Nephron progenitor cell (in vitro differentiated cells): ENCODE results near the gene TEAD1.

ENCODE experiments used
- DNase-seq: peaks from one replicate; pipeline ENCODE4 v3.0.0; 2021
- H3K27ac Mint-ChIP-seq: 2 replicates; pipeline ENCODE4 v1.8.0; 2021; ENCODE audit warnings: mild to moderate bottlenecking, moderate library complexity, mixed read lengths
- H3K27me3 Mint-ChIP-seq: 2 replicates; pipeline ENCODE4 v1.8.0; 2021; ENCODE audit warnings: mild to moderate bottlenecking, low read depth, mixed read lengths; ENCODE audit not compliant: poor library complexity
- H3K36me3 Mint-ChIP-seq: 2 replicates; pipeline ENCODE4 v1.8.0; 2021; ENCODE audit warnings: low read depth, mixed read lengths
- H3K4me1 Mint-ChIP-seq: 2 replicates; pipeline ENCODE4 v1.8.0; 2021; ENCODE audit warnings: mixed read lengths
- H3K4me3 Mint-ChIP-seq: 2 replicates; pipeline ENCODE4 v1.8.0; 2021; ENCODE audit warnings: mild to moderate bottlenecking, moderate library complexity, mixed read lengths
- H3K9me3 Mint-ChIP-seq: 2 replicates; pipeline ENCODE4 v1.8.0; 2021; ENCODE audit warnings: mild to moderate bottlenecking, moderate library complexity, mixed read lengths
- TF ChIP-seq, protein P1 (sequence below): fragments of 200-600 bp; sonication (generic); IDR thresholded peaks from 2 replicates; pipeline ENCODE4 v1.5.0; 2021; ENCODE audit warnings: antibody characterized with exemption

Gene TEAD1

DNA sequence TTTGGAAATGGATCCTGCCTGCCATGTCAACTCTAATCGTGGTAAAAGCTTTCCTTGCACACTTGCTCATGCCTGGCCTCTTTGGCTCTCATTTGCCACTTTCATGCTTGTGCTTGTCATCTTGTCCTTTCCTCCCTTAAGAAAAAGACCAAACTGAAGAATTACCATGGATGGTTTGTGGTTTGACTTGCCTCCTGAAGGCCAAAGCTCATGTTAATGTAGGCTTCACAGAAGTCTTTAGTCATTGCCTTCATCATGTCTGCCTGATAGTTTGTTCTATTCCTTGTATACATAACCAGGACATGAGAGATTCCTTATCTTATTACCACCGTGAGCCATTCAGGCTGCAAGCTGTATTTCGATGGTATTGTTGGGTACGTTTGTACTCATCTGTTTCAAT lies 17.3 kb downstream of the TEAD1 start:
- H3K27me3 Mint-ChIP-seq = no peaks in the 10 kb centered on the region
- DNase-seq = no peak
- peak overlapping the region; percentile 37 for H3K27ac Mint-ChIP-seq
- H3K9me3 Mint-ChIP-seq = no peaks in the 10 kb centered on the region
- H3K4me3 Mint-ChIP-seq = peak overlapping the region; percentile 32
- H3K36me3 Mint-ChIP-seq = peaks cover 7% of the 10 kb centered on the region
- peaks cover 100% of the 10 kb centered on the region for H3K4me1 Mint-ChIP-seq
- TF ChIP-seq, protein P1, sequence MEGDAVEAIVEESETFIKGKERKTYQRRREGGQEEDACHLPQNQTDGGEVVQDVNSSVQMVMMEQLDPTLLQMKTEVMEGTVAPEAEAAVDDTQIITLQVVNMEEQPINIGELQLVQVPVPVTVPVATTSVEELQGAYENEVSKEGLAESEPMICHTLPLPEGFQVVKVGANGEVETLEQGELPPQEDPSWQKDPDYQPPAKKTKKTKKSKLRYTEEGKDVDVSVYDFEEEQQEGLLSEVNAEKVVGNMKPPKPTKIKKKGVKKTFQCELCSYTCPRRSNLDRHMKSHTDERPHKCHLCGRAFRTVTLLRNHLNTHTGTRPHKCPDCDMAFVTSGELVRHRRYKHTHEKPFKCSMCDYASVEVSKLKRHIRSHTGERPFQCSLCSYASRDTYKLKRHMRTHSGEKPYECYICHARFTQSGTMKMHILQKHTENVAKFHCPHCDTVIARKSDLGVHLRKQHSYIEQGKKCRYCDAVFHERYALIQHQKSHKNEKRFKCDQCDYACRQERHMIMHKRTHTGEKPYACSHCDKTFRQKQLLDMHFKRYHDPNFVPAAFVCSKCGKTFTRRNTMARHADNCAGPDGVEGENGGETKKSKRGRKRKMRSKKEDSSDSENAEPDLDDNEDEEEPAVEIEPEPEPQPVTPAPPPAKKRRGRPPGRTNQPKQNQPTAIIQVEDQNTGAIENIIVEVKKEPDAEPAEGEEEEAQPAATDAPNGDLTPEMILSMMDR = no peak

DNA sequence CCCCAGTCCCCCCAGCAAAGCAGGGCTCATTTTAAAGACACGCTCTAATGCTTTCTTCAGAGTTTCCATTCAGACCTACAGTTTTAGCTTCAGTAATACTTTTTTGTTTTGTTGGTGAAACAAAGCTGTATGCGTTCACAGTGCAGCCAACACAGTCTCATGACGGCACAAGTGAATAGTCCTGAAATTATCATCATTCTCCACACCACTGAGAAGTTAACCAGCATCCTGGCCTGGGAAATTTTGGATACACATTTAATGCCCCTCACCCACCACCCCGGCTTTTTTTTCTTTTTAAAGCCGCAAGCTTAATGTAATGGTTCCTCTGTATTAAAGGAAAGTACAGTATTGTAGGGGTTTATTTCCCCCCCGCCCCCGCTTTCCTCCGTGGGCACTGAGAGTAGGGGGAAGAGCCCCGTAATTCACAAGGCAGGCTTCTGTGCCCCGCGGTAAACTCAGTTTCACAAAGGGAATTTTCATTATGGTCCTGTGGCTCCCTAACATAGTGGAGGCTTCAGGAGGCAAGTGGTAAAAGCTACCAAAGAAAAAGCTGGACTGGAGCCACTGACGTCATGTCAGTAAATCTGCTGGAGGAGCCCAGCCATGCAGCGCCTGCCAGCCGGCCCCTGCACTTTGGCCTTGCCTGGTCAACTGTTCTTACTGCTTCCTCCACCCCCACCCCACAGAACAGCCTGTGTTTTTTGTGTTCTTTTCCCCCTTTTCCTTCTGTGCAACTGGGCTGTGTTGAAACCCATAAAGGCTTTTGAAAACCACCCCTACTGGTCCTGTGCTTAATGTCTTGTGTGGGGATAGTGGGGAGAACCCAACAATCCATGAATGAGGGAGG lies 18.2 kb downstream of the TEAD1 start:
- Mint-ChIP-seq H3K27me3 (no peaks in the 10 kb centered on the region), H3K9me3 (no peaks in the 10 kb centered on the region), H3K27ac (peak overlapping the region; percentile 99), H3K4me3 (peak overlapping the region; percentile 64), H3K4me1 (peaks cover 100% of the 10 kb centered on the region), H3K36me3 (no peaks in the 10 kb centered on the region)
- TF ChIP-seq, protein P1 = no peak
- DNase-seq = peak; percentile 81

DNA sequence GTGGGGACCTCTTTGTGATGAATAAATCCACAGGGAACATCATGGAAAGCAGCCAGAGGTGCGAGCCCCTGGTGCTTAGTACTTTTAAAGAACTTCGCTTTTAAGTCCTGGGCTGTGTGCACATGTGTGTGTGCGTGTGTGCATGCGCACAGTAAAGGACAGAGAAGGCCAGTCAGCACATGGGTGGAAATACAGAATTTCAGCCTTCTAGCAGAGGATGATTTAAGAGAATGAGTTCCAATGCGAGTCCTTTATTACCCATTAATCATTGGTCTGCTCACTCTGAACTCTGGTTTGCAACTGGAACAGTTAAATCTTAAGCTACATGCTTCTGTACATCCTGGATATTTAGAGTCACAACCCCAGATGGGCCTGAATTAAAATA lies 18.9 kb downstream of the TEAD1 start:
- H3K4me3 Mint-ChIP-seq = peak overlapping the region; percentile 64

DNA sequence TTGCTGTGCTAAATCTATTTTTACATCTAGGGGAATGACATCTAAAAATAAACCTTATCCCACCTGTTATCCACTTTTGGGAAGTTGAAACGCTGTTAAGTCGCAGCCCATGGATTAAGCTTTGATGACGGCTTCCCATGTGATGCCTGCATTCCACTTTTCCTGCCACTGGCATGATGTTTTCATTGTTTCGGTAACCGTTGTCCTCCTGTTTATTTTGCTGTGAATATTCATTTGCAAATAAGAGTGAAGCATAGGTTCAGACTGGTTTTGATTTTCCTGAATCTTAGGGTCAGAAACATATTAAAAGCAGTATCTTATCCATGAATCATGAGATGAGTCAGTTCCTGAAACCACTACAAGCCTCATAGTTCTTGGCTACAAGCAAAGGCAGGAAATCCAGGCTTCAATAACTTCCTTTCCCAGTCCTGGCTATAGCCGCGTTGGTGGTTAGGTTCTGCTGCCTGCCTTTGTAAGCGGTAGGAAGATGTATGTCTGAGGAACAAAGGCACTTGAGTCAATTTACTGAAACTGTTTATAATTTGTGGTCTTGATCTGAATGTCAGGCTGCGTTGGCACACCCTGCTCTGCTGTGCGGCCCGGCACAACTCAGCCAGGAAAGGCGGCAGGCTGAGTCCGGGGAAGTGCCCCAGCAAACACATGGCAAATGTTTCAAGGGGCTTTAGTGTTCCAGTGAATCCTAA lies 19.4 kb downstream of the TEAD1 start:
- peak overlapping the region; percentile 99 for H3K27ac Mint-ChIP-seq
- peaks cover 100% of the 10 kb centered on the region for H3K4me1 Mint-ChIP-seq
- DNase-seq = no peak
- H3K9me3 Mint-ChIP-seq = no peaks in the 10 kb centered on the region
- TF ChIP-seq, protein P1 = no peak
- no peaks in the 10 kb centered on the region for H3K36me3 Mint-ChIP-seq
- H3K4me3 Mint-ChIP-seq = peak overlapping the region; percentile 52
- no peaks in the 10 kb centered on the region for H3K27me3 Mint-ChIP-seq

More for the DNA sequence above, 18.9 kb downstream of the TEAD1 start:
- Mint-ChIP-seq H3K36me3 (no peaks in the 10 kb centered on the region), H3K4me1 (peaks cover 100% of the 10 kb centered on the region), H3K9me3 (no peaks in the 10 kb centered on the region), H3K27ac (peak overlapping the region; percentile 99), H3K27me3 (no peaks in the 10 kb centered on the region)
- no peak for DNase-seq
- TF ChIP-seq, protein P1 = no peak

DNA sequence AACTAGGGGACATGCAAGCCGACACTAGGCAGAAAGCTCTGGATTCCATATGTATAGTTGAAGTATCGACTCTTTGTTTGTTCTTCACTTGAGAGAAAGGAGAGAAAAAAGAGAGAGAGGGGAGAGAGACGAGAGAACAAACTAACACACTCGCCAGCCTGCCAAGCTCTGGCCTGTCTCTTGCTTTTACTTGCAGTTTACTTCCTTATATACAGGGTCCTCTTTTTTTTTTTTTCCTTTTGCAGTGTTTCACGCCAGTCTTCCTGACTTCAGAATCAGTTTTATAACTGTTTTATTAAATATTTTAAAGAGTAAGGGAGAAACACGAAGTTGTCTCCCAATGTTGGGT lies 19.9 kb downstream of the TEAD1 start:
- no peaks in the 10 kb centered on the region for H3K9me3 Mint-ChIP-seq
- DNase-seq = no peak

More for the DNA sequence above, 19.9 kb downstream of the TEAD1 start:
- peak overlapping the region; percentile 52 for H3K4me3 Mint-ChIP-seq
- no peaks in the 10 kb centered on the region for H3K36me3 Mint-ChIP-seq
- H3K27me3 Mint-ChIP-seq = no peaks in the 10 kb centered on the region
- H3K4me1 Mint-ChIP-seq = peaks cover 100% of the 10 kb centered on the region
- TF ChIP-seq, protein P1 = no peak
- peak overlapping the region; percentile 99 for H3K27ac Mint-ChIP-seq
